Stimulated activated CD4-positive, alpha-beta T cell treated with anti-CD3 and anti-CD28 coated beads, Interleukin-2, amount 100 ng/mL, for 24 hours (primary cell): ENCODE measurements around the gene DUSP18.
"Not testable (repeated sequence)": the region's sequence is repeated elsewhere in the genome, so short reads cannot be mapped to it uniquely, and the experiment has no call there.

Experiments used
- DNase-seq, 2 donors: peaks; one replicate each; pipeline ENCODE4 v3.0.0-alpha.2; 2020

DUSP18 gene

DNA sequence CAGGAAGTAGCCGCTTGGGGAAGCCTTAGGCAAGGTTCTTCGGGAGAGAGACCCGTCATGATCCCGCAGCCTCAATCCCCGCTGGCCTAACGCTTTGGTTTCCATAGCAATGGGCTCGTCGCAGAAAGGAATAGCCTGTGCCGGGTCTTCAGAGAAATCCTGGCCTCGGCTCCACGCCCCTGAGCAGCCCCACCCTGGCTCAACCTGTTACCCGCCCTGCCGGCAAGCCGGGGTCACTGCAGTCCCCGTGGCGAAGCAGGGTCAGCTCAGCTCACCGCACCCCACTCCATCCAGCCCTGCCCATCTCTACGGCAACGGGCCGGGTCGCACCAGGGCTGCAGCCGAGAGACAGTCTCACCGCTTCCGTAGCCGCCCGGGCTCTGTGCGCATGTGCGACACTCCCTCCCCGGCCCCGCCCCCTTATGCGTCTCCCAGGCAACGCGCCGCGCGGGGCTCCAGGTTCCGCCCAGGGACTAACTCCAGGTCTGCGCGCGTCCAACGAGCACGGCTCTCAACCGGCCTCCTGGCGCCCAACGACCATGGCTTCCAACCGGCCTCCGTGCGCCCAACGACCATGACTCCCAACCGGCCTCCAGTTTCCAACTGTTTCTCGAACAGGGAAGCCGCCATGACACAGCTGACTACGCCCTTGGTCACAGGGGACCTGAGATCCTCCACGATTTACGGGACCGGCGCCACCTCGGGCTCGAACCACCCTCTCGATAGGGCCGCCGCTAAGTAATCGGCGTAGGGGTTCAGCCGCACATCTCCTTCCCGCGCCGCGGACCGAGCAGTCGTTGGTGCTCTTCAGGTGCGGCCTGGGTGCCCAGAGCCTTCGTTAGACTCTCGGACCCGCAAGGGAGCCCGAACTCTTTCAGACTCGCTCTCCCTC is at the start of gene DUSP18:
Gene DUSP18, minus strand, starts transcription at position 382 of the 892 bp plus-strand sequence. CDS start 3,872 bp downstream, outside the sequence.
- DNase-seq, result peak; percentile 95 to 96

DNA sequence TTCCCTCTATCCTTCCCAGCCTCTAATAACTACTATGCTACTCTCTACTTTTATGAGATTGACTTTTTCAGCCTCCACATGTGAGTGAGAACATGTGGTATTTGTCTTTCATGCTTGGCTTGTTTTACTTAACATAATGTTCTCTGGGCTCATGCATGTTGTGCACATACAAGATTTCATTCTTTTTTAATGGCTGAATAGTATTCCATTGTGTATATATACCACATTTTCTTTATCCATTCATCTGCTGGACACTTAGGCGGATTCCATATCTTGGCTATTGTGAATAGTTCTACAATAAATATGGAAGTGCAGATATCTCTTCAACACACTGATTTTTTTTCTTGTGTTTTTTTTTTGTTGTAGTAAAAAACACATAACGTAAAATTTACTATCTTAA is 46.4 kb upstream of the DUSP18 start:
- no peak for DNase-seq

DNA sequence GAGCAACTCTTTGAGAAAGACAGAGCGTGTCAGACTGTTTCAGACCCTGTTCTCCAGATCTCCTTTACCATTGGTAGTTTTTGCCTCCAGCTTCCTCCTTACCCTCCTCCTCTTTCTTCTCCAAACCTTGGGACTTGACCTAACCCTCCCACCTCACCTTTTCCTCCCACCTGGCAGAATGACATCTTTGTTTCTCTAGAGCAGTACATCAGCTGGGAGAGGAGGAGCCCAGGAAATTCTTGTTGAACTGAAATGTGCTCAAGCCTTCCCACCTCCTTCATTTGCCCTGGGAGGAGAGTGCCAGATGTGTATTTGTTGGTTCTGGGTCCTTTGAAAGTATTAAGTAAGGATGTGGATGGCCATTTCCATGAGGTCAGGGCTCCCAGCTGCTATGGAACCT is 44.4 kb upstream of the DUSP18 start:
- DNase-seq, result no peak

DNA sequence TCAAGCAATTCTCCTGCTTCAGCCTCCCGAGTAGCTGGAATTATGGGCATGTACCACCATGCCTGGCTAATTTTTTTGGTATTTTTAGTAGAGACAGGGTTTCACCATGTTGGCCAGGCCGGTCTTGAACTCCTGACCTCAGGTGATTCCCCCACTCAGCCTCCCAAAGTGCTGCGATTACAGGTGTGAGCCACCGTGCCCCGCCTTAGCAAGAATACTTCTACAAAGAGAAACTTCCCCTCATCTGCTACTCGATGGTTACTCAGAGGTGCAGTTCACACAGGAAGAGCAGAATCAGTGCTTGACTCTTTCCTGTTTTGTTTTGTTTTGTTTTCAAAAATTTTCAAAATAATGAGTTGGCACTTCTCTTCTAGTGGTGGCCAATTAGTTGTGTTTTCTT is 42.3 kb upstream of the DUSP18 start:
- DNase-seq, result peak in 1 of 2 donors; percentile 31

DNA sequence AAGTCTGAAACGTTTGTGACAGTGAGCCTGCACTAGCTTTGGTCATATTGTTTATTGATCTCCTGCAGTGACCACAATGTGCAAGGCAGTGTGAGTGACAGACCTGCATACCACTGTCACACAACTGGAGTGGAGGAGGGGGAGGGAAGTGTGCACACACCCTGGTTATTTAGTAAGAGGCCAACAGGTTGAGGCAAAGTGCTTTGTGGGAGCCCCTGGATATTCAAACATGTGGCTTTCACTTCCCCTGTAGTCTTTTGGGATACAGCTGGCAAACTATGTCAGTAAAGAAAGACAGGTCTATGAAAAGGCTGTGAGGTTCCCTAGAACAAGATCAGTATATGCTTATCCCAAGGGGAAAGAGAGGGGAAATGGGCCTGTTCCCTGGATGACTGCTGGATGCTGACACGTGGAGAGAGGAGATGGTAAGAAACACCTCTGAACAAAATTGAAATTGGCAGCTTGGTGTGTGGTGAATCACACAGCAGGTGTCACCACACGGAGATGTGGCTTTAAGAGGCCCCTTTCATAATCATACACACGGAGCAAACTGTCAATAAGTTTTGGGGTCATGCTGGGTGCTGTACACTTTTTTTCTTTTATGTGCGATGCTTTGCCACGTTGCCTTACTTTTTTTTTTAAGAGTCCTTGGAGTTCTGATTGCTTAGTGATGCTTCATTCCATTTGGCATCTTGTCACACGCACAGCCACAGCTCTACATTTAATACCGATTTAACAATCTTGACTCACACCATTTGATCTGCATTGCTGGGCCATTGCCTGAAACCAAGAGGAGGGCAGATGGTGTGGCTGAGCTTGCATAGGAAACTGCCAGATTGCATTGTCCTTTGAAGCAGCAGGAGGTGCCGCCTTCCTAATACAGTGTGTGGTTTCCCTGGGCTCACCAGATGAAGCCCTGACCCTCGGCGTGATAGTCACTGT is 38.3 kb upstream of the DUSP18 start:
- no peak for DNase-seq

DNA sequence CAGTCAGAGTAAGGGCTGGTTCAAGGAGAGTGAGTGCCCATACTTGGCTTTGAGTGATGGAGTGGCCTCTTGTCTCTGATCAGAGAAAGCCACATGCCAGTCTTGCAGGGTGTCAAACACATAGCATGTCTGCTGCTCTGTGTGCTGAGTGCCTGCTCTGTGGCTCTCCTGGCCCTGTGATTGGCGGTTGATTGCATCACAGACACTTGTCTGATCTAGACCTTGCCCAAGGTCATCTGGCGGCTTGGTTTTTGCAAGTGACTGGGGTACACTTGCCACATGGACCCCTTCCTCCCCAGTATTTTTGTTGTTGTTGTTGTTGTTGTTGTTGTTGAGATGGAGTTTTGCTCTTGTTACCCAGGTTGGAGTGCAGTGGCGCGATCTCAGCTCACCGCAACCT is 37.3 kb upstream of the DUSP18 start:
- DNase-seq, result no peak

DNA sequence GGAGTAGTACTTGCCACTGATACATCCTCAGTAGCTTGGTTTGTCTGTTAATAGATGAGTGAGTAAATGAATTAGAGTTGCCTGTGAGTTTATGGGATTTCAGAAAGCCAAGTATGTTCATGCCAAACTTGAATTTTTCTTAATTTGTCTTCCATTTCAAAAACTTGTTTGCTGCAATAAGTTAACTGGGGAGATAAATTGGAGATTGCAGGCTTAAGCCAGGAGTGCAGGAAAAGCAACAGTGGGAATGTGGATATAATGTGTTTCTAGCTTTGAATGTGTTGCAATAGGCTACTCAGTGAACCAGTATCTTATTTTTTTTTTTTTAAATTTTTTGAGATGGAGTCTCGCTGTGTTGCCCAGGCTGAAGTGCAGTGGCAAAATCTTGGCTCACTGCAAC is 35.2 kb upstream of the DUSP18 start:
- no peak for DNase-seq

DNA sequence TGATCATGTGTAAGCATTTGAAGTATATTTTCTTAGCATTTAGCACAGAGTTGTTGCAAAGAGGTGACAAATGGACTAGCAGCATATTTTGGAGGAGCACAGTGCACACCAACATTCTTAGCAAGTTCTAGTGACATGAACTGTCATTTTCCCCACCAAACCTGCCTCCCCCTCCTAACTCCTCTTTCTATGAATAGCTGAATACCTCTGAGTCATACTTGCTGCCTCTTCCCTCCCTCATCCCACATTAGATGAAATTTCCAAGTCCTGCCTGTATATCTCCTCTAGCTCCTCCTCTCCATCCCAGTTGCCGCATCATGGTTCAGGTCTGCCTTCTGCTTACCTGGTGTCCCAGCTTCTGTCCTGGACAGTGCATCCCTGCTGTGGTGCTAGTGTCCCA is 34.2 kb upstream of the DUSP18 start:
- DNase-seq, result no peak

DNA sequence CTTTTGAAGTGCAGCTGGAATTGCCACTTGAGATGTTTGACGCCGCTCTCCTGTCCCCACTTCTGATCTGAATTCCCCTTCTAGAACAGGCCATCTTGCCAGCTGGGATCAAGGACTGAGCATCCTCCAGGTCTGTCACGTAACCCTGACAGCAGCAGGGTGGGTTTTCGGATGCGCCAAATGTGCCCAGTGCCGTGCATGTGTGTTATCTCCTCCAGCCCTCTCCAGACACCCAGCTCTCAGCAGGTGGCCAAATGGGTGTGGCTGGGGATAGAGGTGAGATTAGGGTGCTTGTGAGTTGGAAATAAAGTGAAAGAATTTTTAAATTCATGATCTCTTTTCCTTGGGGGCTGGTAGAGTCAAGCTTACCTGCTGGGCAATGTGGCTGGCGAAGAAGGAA is 30.3 kb upstream of the DUSP18 start:
- no peak for DNase-seq

DNA sequence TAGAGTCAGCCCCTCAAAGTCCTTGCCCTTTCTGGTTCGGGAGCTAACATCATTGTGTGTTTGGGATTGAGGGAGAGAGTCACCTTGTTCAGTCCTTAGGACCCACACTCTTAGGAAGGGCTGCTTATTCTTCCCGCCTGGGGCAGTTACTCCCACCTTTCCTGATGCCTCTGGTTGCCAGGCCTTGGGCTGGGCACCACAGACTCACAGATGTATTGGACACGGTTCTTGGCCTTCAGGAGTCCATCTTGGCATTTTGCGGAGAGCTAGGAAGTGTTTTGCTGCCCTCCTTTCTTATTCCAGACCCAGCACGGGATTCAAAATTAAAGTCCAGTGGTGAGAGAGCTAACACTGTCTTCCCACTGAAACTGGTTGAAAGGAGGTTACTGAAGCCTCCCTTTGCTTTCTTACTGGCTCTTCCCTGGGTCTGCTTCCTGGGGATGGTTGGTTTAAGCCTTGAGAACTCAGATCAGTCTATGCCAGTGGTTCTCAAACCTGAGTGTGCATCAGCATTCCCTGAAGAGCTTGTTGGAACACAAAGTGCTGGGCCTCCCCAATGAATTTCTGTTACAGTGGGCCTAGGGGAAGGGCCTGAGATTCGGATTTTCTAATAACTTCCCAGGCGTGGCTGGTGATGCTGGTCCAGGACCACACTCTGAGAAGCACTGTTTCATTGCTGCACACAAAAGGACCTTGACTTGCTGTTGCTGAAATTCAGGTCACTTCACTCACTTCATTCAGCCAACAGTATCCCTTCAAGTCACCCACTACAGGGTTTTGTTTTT is 28.4 kb upstream of the DUSP18 start:
- no peak for DNase-seq

DNA sequence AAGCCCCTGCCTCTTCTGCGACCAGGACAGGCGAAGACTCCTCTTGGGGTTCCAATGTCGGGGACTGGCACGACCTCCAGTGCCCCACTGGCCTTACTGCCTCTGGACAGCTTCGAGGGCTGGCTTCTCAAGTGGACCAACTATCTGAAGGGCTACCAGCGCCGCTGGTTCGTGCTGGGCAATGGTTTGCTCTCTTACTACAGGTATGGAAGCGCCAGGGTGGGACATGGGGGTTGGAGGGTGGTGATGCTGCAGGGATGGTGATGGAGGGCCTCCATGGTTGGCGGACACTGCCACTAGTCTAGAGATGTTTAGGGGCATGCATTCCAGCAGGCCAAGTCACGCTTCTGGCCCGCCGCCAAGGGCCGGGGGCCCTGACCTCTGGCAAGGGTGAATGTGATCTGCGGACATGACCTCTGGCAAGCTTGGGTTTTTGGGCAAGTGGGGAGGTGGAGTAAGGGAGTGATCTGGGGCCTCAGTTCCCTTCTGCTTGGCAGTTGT is 27.7 kb upstream of the DUSP18 start:
- DNase-seq, result no peak

DNA sequence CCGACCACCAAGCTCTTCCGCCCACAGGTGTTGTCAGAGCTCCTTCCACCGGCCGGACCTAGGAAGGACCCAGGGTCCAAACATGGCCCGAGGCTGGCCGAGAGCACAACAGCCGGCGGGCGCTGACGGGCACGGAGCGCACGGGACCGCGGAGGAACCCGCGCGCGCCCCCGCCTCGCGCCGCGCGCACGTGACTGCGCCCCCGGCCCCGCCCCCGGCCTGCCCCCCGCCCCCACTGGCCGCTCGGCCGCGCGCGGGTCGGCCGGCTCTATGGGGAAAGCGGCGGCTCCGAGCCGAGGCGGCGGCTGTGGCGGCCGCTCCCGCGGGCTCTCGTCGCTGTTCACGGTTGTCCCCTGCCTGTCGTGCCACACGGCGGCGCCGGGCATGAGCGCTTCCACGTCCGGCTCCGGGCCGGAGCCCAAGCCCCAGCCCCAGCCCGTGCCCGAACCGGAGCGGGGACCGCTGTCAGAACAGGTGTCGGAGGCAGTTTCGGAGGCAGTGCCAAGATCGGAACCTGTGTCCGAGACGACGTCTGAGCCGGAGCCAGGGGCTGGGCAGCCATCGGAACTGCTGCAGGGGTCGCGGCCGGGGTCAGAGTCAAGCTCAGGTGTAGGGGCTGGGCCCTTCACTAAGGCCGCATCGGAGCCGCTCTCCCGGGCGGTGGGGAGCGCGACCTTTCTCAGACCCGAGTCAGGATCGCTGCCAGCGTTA is 27.1 kb upstream of the DUSP18 start, which contains the start of gene OSBP2:
Gene OSBP2, plus strand, starts transcription at position 235 of the 711 bp plus-strand sequence. Its CDS starts 36 bp downstream, at position 271.
- peak; percentile 36 to 52 for DNase-seq

DNA sequence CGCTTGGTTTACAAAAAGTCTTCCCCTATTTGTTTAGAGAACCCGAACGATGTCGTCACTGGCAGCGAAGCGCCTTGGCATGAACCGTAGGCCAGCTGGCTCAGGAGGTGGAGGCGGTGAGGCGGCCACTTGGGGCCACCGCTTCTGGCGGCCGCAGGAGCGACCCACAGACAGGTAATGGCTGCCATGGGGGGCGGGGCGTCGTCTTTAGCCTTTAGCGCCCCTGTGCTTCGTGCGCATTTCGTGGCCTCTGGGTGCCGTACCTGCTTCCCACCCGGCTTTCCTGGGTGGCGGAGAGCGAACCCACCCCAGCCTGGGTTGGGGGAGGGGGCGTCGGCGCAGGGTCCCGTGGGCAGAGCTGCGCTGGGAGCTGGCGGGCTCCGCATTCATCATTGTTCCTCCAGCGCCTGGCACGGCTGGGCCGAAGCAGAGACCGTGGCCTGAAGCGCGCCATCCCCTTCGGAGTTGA is 26.5 kb upstream of the DUSP18 start:
- DNase-seq, result peak; percentile 58 to 73

DNA sequence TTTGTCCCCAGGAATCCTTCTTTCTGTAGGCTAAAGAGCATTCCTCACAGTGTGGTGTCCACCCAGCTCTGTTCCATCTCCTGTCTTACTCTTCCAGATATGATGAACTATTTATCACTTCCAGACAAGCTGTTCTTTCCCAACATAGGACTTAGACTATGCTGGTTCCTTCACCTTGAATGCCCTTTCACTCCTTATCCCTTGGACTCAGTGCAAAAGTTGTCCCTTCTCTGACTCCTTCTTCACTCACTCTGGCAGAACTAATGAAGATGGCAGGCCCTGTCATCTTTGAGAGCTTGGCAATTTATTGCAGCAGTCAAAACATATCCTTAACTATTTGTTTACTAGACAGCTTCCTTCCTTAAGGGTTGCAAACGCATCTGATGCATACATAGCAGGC is 23.5 kb upstream of the DUSP18 start:
- no peak for DNase-seq

DNA sequence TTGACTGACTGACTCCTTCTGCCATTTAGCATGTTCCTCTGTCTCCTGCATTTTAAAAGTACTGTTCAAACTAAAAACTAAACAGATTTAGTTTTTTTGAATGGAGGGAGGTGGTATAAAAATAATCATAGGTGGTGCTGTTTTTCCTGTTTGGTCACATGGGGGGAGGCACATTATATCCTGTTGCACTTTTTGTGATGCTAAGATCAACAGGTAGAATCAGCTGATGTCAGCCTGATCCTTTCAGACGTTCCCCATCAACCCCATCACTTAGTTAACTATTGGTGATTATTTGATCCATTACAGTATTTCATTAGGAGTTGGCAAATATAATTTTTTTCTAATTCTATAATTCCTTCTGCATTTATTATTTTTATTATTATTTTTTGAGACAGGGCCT is 21.9 kb upstream of the DUSP18 start:
- no peak for DNase-seq

DNA sequence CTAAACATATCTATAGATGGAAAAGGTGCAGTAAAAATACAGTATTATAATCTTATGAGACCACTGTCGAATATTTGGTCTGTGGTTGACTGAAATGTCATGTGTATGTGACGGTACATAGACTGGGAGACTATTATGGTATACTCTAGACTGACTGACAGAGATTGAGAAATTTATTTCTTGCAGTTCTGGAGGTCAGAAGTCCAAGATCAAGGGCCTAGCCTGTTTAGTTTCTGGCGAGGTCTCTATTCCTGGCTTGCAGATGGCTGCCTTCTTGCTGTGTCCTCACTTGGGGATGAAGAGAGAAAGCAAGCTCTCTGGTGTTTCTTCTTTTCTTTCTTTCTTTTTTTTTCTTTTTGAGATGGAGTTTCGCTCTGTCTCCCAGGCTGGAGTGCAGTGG is 19.7 kb upstream of the DUSP18 start:
- DNase-seq, result no peak

DNA sequence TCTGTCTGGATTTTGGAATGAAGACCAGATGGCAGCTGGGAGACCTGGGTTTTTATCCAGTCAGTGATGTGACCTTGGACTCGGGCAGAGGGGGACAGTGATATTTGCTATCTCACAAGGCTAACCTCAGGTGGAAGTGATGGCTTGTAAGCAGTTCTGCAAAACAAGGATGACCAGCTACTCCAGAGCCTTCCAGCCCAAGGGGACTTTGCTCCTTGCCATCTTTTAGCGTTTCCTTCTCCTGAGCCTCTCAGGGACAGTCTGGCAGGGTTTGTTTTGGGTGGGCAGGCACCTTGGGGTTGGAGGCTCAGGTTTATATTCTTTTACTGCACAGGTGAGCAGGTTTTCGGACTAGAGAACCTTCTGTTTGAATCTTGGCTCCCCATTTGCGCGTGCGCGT is 17.5 kb upstream of the DUSP18 start:
- no peak for DNase-seq

DNA sequence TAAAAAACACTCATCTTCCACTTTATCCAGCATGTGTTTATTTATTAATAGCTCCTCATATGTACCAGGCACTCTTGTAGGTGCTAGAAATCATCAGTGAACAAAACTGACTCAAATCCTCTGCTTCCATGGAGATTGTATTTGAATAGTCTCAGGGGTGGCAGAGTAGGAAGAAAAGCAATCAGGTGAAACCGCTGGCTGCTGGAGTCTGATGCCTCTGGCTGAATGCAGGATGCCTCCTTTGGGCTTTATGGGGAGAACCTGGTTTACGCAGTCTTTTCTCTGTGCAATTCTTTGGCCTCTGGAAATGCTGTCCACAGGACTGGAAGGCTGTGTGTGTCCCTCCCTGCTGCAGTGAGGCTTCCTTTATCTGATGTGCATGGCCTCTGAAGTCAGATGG is 14.2 kb upstream of the DUSP18 start:
- DNase-seq, result no peak

DNA sequence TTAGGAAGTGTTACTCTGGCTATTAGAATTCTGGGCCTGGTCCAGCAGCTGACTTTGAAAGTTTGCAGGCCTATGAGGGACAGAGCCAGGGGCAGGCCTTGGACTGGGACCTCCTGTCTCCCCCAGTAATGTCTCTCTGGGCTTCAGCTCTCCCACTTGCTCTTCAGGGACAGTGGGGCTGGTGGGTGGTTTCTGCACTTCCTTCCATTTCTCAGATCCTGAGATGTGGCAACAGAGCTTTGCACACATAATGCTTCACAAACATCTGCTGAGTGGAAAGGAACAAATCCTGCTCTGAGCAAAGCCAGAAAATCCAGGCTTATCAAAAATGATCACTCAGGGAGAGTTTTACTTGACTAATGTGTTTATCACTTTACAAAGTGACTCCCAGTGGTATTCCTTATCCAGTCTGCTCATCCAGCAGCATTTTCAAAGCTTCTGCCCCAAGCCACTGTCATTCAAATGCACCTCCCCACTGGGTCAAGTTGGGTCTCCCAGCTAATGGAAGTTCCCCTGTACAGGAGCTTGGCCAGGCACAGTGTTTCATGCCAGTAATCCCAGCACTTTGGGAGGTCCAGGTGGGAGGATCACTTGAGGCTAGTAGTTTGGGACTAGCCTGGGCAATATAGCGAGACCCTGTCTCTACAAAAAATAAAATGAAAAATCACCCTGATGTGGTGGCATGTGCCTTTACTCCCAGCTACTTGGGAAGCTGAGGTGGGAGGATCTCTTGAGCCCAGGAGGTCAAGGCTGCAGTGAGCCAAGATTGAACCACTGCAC is 13.5 kb upstream of the DUSP18 start:
- DNase-seq, result no peak

DNA sequence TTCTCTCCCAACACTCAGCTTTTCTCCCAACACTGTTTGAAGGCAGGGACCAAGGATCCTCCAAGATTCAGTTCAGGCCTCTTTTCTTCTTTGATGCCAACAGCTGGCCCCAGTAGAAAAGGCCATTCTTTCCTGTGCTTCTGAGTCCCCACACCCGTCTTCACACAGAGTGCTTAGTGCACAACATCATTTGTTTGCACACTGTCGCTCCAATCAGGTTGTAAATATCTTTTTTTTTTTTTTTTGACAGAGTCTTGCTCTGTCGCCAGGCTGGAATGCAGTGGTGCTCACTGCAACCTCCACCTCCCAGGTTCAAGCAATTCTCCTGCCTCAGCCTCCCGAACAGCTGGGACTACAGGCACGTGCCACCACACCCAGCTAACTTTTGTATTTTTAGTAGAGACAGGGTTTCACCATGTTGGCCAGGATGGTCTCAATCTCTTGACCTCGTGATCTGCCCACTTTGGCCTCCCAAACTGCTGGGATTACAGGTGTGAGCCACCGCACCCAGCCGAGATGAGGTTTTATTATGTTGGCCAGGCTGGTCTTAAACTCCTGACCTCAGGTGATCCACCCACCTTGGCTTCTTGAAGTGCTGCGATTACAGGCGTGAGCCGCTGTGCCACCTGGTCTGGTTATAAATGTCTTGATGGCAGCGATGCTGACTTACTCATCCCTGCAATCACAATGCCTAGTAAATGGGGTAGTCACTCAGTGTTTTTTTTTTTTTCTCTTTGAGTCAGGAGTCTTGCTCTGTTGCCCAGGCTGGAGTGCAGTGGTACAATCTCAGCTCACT is 12.4 kb upstream of the DUSP18 start:
- DNase-seq, result not testable (repeated sequence)
